Tibial nerve (tissue), 3 donors: ENCODE results near the gene DYNC1I1.

Experiments
- POLR2A ChIP-seq, 2 donors: fragments of 450-650 bp; IDR thresholded peaks; one replicate each; pipeline ENCODE4 v1.6.1; 2017; ENCODE audit warnings: antibody characterized with exemption in 2 of 2, mild to moderate bottlenecking in 2 of 2, moderate library complexity in 2 of 2
- TF ChIP-seq, protein P1 (sequence below), 5 experiments: fragments of 200-600 bp in 3 of 5; fragments of 450-650 bp in 2 of 5; sonication (generic) in 3 of 5; IDR thresholded peaks; one replicate each; pipeline ENCODE4 v1.5.1; 2016 to 2019; ENCODE audit warnings: antibody characterized with exemption in 5 of 5, mild to moderate bottlenecking in 3 of 5, moderate library complexity in 2 of 5

DNA sequence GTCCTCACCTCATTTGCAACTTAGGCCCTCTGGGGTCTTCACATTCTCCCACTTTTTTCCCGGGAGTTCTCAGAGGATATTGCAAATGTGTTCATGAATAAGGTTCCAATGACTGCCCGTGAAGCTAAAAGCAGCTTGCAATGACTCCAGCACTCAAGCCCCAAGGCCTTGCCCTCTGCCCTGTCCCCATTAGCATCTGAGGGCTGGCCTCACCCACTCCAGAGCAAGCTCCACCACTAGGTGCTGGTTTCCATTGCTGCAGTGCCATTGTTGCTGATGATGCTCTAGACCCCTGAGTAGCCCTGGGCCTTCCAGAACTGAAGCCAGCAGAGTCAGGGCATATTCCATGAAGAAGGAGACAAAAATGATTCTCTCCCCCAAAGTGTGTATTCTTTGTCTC lies 236.8 kb downstream of the DYNC1I1 start:
- TF ChIP-seq, protein P1, sequence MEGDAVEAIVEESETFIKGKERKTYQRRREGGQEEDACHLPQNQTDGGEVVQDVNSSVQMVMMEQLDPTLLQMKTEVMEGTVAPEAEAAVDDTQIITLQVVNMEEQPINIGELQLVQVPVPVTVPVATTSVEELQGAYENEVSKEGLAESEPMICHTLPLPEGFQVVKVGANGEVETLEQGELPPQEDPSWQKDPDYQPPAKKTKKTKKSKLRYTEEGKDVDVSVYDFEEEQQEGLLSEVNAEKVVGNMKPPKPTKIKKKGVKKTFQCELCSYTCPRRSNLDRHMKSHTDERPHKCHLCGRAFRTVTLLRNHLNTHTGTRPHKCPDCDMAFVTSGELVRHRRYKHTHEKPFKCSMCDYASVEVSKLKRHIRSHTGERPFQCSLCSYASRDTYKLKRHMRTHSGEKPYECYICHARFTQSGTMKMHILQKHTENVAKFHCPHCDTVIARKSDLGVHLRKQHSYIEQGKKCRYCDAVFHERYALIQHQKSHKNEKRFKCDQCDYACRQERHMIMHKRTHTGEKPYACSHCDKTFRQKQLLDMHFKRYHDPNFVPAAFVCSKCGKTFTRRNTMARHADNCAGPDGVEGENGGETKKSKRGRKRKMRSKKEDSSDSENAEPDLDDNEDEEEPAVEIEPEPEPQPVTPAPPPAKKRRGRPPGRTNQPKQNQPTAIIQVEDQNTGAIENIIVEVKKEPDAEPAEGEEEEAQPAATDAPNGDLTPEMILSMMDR (IDR thresholded peaks at IDR 0.05), result no peak
- TF ChIP-seq POLR2A (IDR thresholded peaks at IDR 0.05), result no peak
